ENCODE measurements around the gene CIAPIN1. TPM values are rescaled to one million over a fixed set of nuclear protein-coding genes. Genes with fewer than 3 reads are reported as not detected.
A peak's percentile ranks its signal among the peaks of the same experiment; 100 is the strongest.

CIAPIN1 gene
- 60.1 TPM for total RNA-seq
- long read RNA-seq, transcript CIAPIN1-201 (9 exons, 2,182 nt), result major isoform, 117 of 156 reads
- long read RNA-seq, transcript CIAPIN1-213 (8 exons, 1,559 nt), result minor isoform, 9 of 156 reads
- long read RNA-seq, transcript CIAPIN1-209 (9 exons, 2,016 nt), result minor isoform, 13 of 156 reads
- long read RNA-seq, partial matches to known transcripts, result 7 of 156 reads
- long read RNA-seq, other reads (novel, unspliced or antisense), result 10 of 156 reads

GRCh38 chr16:57447186-57447962 lies at the start of gene CIAPIN1, which contains the start of gene COQ9:
Gene CIAPIN1 (minus strand): TSS chr16:57447385. CDS start chr16:57440928, 6,457 bp downstream.
Gene COQ9 (plus strand): TSS chr16:57447479. CDS start chr16:57447506, 27 bp downstream.
- intact Hi-C loops (cut with DNase I), result loop anchor here (1.0 to 5.0 kb wide), 2 partner anchors 40 to 147 kb away; partner anchors contain the start of gene DOK4
- DNase-seq (ENCODE audit: low spot score), result peak; percentile 98

GRCh38 chr16:57493767-57494166 lies 46.6 kb upstream of the CIAPIN1 start:
- intact Hi-C loops (cut with DNase I), result no loop called here
- DNase-seq (ENCODE audit: low spot score), result no peak

GRCh38 chr16:57489229-57489628 lies 42.0 kb upstream of the CIAPIN1 start:
- intact Hi-C loops (cut with DNase I), result loop anchor here (5.0 kb wide), 1 partner anchor 42 kb away; the partner anchor contains the start of genes CIAPIN1 and COQ9
- DNase-seq (ENCODE audit: low spot score), result no peak

- DNase-seq (ENCODE audit: low spot score), result no peak
- intact Hi-C loops (cut with DNase I), result loop anchor here (5.0 kb wide), 1 partner anchor 40 kb away; the partner anchor contains the start of genes CIAPIN1 and COQ9
These were observed 40.0 kb upstream of the CIAPIN1 start for GRCh38 chr16:57486858-57487834.

GRCh38 chr16:57485916-57486857 lies 39.0 kb upstream of the CIAPIN1 start, which contains the start of gene DOK4:
Gene DOK4 (minus strand): TSS chr16:57486493. CDS start chr16:57479507, 6,986 bp downstream.
- intact Hi-C loops (cut with DNase I), result loop anchor here (5.0 kb wide), 1 partner anchor 39 kb away; the partner anchor contains the start of genes CIAPIN1 and COQ9
- peak; percentile 90 for DNase-seq (ENCODE audit: low spot score)

GRCh38 chr16:57485091-57485915 lies 38.1 kb upstream of the CIAPIN1 start:
- intact Hi-C loops (cut with DNase I), result loop anchor here (5.0 kb wide), 1 partner anchor 38 kb away; the partner anchor contains the start of genes CIAPIN1 and COQ9
- DNase-seq (ENCODE audit: low spot score), result no peak

- DNase-seq (ENCODE audit: low spot score), result no peak
- intact Hi-C loops (cut with DNase I), result loop anchor here (5.0 kb wide), 1 partner anchor 37 kb away; the partner anchor contains the start of genes CIAPIN1 and COQ9
These were observed 37.4 kb upstream of the CIAPIN1 start for GRCh38 chr16:57484515-57485005.

GRCh38 chr16:57483725-57484514 lies 36.7 kb upstream of the CIAPIN1 start:
- intact Hi-C loops (cut with DNase I), result no loop called here
- no peak for DNase-seq (ENCODE audit: low spot score)

GRCh38 chr16:57482845-57483545 lies 35.8 kb upstream of the CIAPIN1 start:
- intact Hi-C loops (cut with DNase I), result no loop called here
- no peak for DNase-seq (ENCODE audit: low spot score)

GRCh38 chr16:57481421-57481820 lies 34.2 kb upstream of the CIAPIN1 start:
- intact Hi-C loops (cut with DNase I), result no loop called here
- no peak for DNase-seq (ENCODE audit: low spot score)

GRCh38 chr16:57480754-57481230 lies 33.6 kb upstream of the CIAPIN1 start:
- intact Hi-C loops (cut with DNase I), result no loop called here
- DNase-seq (ENCODE audit: low spot score), result peak; percentile 55

- DNase-seq (ENCODE audit: low spot score), result peak; percentile 76
- intact Hi-C loops (cut with DNase I), result loop anchor here (5.0 kb wide), 1 partner anchor 37 kb away; no protein-coding TSS in a partner anchor
These were observed 33.0 kb upstream of the CIAPIN1 start for GRCh38 chr16:57479976-57480753.

- peak; percentile 72 for DNase-seq (ENCODE audit: low spot score)
- intact Hi-C loops (cut with DNase I), result loop anchor here (5.0 kb wide), 1 partner anchor 38 kb away; no protein-coding TSS in a partner anchor
These were observed 32.2 kb upstream of the CIAPIN1 start for GRCh38 chr16:57479205-57479975.
